ENCODE results near the gene ELP4. TPM values are rescaled to one million over a fixed set of nuclear protein-coding genes. Genes with fewer than 3 reads are reported as not detected.
"Not testable (repeated sequence)": the region's sequence is repeated elsewhere in the genome, so short reads cannot be mapped to it uniquely, and the experiment has no call there.

ELP4 gene, protein sequence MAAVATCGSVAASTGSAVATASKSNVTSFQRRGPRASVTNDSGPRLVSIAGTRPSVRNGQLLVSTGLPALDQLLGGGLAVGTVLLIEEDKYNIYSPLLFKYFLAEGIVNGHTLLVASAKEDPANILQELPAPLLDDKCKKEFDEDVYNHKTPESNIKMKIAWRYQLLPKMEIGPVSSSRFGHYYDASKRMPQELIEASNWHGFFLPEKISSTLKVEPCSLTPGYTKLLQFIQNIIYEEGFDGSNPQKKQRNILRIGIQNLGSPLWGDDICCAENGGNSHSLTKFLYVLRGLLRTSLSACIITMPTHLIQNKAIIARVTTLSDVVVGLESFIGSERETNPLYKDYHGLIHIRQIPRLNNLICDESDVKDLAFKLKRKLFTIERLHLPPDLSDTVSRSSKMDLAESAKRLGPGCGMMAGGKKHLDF
- total RNA-seq (2014; rRNA removed; shearing (Covaris generic)) = 23.0 and 24.6 TPM in 2 replicates

DNA sequence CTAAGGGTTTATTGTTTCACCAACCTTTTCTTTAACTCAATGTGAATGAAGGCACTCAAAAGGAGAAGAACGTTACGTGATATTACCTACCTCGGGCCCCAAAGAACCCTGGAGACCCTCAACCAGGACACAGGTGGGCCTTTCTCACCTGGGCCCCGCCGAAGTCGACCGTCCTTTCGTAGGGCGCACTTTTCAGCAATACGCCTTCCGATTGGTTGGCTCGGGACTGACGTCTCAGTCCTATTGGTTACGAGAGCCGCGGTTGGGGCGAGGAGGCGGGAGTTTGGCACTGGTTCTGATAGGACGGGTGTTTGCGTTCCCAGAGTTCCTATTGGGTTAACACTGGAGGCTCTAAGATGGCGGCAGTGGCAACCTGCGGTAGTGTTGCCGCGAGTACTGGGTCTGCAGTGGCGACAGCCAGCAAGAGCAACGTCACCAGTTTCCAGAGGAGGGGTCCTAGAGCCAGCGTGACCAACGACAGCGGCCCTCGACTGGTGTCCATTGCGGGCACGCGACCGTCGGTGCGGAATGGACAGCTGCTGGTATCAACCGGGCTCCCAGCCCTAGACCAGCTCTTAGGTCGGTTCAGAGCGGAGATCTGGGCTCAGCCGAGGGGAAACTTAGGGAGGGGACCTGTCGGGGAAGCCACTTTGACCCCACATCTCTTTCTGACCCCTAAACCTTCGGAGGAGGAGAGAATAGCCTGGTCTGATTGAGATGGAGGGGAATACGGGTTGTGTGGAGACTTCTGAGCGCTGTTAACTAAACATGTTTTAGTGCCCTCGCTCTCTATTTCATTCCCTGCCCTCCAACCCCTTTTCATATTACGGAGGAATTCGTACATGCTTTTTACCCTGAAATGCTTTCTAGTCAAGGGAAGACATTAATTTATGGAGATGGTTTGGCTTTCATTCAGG lies at the start of gene ELP4, which contains the start of gene IMMP1L:
TSS of gene ELP4 (plus strand) at position 339 of the 917 bp plus-strand sequence. CDS start at position 357, 18 bp downstream.
TSS of gene IMMP1L (minus strand) at position 194 of the 917 bp plus-strand sequence. CDS start 46,346 bp downstream, outside the sequence.
- peak; percentile 99 for DNase-seq (ENCODE audit: low spot score)

GRCh38 chr11:31464436-31464835 lies 45.1 kb upstream of the ELP4 start:
- DNase-seq (ENCODE audit: low spot score) = no peak

DNA sequence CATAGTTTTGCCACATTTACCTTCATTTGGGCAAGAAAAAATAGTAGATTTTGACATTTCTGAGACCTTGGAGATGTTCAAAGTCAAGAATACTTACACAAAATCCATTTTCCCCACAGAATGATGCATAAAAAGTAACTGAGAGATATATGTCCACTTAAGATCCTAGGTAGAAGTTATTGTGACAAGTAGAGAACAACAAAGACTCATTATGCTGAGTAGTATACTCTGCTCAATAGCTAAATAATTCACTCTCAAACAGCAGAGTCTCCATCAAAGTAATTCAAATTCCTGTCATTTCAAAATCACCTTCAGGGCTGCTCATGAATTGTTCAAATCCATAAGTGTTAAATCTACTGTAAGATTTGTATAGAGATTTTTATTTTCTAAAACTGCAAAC lies 35.5 kb upstream of the ELP4 start:
- no peak for DNase-seq (ENCODE audit: low spot score)

DNA sequence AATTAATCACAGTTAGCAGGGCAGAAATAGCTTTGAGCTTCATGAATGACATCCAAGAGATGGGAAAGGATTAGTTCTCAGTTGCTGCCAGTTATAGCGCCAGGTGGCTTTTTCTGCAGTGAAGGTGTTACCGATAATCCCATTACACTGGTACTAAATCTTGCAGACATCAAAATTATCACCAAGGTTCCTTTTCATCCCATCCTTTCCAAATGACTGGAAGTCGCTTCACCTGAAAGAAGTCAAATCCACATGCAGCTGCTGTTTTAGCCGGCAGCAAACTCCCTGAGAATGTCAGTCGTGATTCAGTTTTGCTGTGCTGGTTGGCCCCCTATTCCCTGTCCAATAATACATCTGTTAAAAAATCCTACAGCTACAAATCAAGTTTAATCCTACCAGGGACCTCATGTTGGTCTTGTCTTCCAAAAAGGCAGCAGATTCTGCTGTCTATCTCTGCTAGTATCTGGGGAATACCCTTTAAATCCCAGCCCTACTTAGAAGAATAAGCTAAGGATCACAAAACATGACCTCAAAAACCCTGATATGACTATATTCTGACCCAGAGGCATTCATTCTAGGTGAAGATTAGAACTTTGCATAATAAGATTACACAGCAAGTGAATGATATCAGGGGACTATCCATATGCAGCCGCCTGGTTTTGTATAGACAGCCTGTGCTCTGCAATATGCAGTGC lies 31.9 kb upstream of the ELP4 start:
- no peak for DNase-seq (ENCODE audit: low spot score)

- no peak for DNase-seq (ENCODE audit: low spot score)
Observed at GRCh38 chr11:31478223-31478590, 31.4 kb upstream of the ELP4 start.

DNA sequence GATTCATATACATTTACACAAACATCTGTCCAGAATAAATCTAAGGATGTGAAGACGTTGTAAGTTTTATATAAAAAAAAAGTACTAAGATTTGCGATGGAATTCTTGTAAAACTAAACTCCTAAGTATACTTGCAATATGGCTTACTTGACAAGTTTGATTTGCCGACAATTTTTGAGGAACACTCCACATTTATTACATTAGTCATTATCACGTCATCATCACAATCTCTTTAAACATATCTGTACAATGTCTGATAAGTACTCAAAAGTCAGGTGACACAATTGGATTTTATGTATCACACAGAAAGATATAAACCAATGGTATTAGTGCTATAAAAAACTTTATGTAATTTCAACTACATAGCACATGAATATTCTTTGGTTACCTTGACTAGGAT lies 30.5 kb upstream of the ELP4 start:
- DNase-seq (ENCODE audit: low spot score) = no peak

DNA sequence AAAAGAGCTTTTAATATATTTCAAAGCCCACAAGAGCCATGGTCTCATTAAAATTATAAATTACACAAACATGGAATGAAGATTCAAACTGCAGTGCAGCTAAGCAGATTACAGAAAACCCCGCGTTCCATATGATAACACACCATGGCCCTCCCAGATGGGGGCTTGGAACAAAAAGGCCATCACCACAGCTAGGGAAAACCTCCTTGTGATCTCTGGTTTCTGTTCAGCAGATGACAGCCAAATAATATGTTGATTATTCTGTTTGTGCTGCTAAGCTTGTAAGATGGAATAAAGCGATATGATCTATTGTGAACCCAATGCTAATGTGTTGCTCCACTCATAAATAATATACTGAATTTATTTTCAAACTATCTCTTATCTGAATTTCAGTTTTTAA lies 28.6 kb upstream of the ELP4 start:
- no peak for DNase-seq (ENCODE audit: low spot score)

- DNase-seq (ENCODE audit: low spot score) = no peak
Observed at GRCh38 chr11:31484497-31484896, 25.1 kb upstream of the ELP4 start.

DNA sequence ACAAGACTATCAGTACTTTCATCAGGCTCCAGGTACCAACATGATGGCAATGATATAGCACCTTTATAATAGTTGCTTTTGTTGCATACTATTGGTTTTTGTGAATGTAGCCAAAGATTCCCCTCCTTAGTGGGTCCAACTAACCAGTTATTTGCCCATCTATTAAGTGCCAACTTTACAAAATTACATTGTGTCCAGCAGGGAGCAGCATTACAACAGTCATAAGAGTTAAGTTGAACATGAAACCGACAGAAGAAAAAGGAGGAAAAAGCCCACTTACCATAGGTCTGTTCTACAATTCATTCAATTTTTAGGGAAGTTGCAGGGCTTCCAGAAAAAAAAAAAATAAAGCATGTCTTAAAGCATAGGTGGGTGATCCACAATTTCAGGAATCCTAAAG lies 21.7 kb upstream of the ELP4 start:
- peak; percentile 62 for DNase-seq (ENCODE audit: low spot score)

- no peak for DNase-seq (ENCODE audit: low spot score)
Observed at GRCh38 chr11:31492320-31492913, 17.1 kb upstream of the ELP4 start.

- DNase-seq (ENCODE audit: low spot score) = no peak
Observed at GRCh38 chr11:31493235-31493634, 16.3 kb upstream of the ELP4 start.

GRCh38 chr11:31493762-31494161 lies 15.8 kb upstream of the ELP4 start:
- not testable (repeated sequence) for DNase-seq (ENCODE audit: low spot score)

GRCh38 chr11:31499576-31500178 lies 9.9 kb upstream of the ELP4 start:
- no peak for DNase-seq (ENCODE audit: low spot score)

- DNase-seq (ENCODE audit: low spot score) = no peak
Observed at GRCh38 chr11:31500560-31500959, 9.0 kb upstream of the ELP4 start.

DNA sequence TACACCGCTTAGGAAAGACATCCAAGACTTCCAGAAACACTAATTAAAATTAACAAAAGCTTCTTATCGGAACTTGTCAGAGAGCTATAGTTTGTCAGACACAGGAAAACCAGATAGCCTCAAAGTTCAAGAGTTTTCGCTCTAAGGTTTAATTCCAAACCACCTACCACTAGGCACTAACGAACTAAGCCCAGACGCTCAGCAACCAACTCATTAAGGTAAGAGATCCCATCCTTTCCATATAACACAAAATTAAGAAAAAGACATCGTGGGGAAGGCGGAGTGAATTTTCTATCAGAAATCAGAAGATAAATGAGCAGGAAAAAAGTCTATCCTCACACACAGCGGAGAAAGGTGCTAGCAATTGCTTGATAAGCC lies 527 bp upstream of the ELP4 start:
- DNase-seq (ENCODE audit: low spot score) = no peak

DNA sequence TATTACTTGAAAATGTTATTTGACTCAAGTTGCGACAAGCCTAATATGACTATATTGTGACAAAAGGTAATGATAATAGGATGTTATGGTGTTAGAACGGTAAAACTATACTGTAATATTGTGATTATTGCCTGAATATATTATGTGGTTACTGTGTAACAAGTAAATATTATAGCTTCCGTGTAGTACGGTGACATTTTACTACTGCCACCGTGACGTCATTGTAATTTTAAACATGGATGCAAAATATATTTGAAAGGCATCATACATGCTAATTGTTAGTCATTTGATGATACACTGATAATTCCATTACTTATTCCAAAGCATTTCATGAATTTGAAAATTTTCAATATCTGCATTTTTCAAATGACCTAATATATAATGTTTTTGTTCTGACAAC lies 2.5 kb downstream of the ELP4 start:
- DNase-seq (ENCODE audit: low spot score) = no peak

- DNase-seq (ENCODE audit: low spot score) = no peak
Observed at GRCh38 chr11:31521497-31522150, 12.1 kb downstream of the ELP4 start.

DNA sequence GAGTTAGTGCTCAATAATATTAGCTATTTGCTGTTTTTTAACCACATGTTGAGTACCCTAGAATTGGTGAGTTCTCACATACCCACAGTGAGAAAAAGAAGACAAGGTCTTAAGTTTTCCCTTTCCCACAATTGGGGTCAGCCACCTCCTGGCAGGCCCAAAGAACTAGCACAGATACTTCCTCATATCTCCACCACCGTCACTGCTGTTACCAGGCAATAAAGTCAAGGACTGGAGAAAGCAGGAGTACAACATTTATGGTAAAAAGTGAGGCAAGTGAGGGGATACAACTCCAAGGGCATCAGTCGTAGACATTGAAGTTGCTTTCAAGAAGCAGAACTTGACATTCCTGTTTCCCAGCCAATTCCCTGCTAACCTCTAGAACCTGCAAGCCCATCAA lies 19.6 kb downstream of the ELP4 start:
- DNase-seq (ENCODE audit: low spot score) = no peak

GRCh38 chr11:31529701-31530100 lies 20.1 kb downstream of the ELP4 start:
- DNase-seq (ENCODE audit: low spot score) = no peak

- DNase-seq (ENCODE audit: low spot score) = no peak
Observed at GRCh38 chr11:31531293-31531692, 21.7 kb downstream of the ELP4 start.
